Effector CD8-positive, alpha-beta T cell (primary cell): ENCODE measurements around the gene DNAH6.
"Not testable (repeated sequence)": the region's sequence is repeated elsewhere in the genome, so short reads cannot be mapped to it uniquely, and the experiment has no call there.

Experiments used
- DNase-seq: peaks from one replicate; lab custom pipeline; 2025; lab: John Stamatoyannopoulos, UW

Gene DNAH6

GRCh38 chr2:84868327-84868726 is 352.0 kb downstream of the DNAH6 start:
- DNase-seq, result not testable (repeated sequence)
